WERI-Rb-1 (cell line): ENCODE data around the gene GPRC5D.

Experiments
- DNase-seq: peaks from one replicate; pipeline ENCODE4 v3.0.0-alpha.2; 2020
- H3K27ac ChIP-seq: fragments of 250-450 bp; sonication (Bioruptor Pico); 2 replicates; pipeline ENCODE4 v1.5.1; 2020; ENCODE audit warnings: mild to moderate bottlenecking, moderate library complexity
- H3K27me3 ChIP-seq: fragments of 250-450 bp; sonication (Bioruptor Pico); 2 replicates; pipeline ENCODE4 v1.5.1; 2021; ENCODE audit warnings: mild to moderate bottlenecking, low read depth, moderate library complexity; ENCODE audit not compliant: insufficient read depth, severe bottlenecking
- H3K36me3 ChIP-seq: fragments of 250-450 bp; sonication (Bioruptor Pico); 2 replicates; pipeline ENCODE4 v1.5.1; 2020; ENCODE audit warnings: mild to moderate bottlenecking, moderate library complexity
- H3K4me3 ChIP-seq: 2 replicates; pipeline ENCODE4 v1.5.1; 2011; ENCODE audit warnings: low read depth, mild to moderate bottlenecking, control low read depth, low read length
- H3K9me3 ChIP-seq: fragments of 250-450 bp; sonication (Bioruptor Pico); 2 replicates; pipeline ENCODE4 v1.5.1; 2021; ENCODE audit warnings: mild to moderate bottlenecking, moderate library complexity; ENCODE audit not compliant: severe bottlenecking
- TF ChIP-seq, protein P1 (sequence below): IDR thresholded peaks from 2 replicates; pipeline ENCODE4 v1.5.1; 2011; ENCODE audit warnings: low read depth, mild to moderate bottlenecking, control low read depth, inconsistent platforms, low read length

GPRC5D gene

DNA sequence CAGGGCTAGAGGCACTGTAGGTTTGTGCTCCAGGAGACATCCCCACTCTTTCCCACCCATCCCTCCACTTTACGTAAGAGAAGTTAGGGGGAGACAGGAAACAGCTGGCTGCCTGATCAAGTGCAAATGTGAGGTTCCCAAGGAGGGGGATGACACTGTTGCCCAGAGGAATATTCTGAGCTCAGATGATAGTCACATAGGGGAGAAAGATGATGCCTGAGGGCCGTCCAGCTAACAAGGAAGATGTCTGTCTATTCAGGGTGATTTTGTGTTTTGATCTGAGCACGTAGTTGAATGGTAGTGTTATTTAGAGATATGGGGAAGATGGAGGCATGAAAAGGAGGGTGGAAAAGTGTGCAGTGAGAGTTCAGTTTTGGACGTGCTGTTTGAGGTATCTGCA lies 13.9 kb upstream of the GPRC5D start:
- Histone ChIP-seq H3K36me3 (no peaks in the 10 kb centered on the region), H3K4me3 (no peak overlapping the region), H3K9me3 (no peaks in the 10 kb centered on the region), H3K27me3 (no peaks in the 10 kb centered on the region), H3K27ac (no peak overlapping the region)
- TF ChIP-seq, protein P1, sequence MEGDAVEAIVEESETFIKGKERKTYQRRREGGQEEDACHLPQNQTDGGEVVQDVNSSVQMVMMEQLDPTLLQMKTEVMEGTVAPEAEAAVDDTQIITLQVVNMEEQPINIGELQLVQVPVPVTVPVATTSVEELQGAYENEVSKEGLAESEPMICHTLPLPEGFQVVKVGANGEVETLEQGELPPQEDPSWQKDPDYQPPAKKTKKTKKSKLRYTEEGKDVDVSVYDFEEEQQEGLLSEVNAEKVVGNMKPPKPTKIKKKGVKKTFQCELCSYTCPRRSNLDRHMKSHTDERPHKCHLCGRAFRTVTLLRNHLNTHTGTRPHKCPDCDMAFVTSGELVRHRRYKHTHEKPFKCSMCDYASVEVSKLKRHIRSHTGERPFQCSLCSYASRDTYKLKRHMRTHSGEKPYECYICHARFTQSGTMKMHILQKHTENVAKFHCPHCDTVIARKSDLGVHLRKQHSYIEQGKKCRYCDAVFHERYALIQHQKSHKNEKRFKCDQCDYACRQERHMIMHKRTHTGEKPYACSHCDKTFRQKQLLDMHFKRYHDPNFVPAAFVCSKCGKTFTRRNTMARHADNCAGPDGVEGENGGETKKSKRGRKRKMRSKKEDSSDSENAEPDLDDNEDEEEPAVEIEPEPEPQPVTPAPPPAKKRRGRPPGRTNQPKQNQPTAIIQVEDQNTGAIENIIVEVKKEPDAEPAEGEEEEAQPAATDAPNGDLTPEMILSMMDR: no peak
- DNase-seq: no peak

DNA sequence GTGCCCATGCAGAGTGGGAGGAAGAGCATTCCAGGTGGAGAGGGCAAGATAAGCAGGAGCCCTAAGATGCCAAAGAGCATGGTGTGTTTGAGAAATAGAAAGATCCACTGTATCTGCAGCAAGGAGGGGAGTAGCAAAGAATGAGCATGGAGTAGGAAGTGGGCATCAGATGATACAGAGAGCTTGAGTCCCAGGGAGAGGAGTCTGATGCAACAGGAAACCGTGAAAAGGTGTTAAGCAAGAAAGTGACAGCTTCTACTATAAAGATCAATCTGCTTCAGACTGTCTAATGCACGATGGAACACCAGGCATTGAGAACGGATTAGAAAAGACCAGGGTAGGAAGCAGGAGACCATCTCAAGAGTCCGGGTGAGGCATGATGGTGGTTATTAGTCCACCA lies 12.3 kb upstream of the GPRC5D start:
- no peak overlapping the region for H3K27ac ChIP-seq
- H3K9me3 ChIP-seq: no peaks in the 10 kb centered on the region
- no peaks in the 10 kb centered on the region for H3K36me3 ChIP-seq
- no peak for DNase-seq
- H3K4me3 ChIP-seq: no peak overlapping the region
- TF ChIP-seq, protein P1: no peak
- H3K27me3 ChIP-seq: no peaks in the 10 kb centered on the region

DNA sequence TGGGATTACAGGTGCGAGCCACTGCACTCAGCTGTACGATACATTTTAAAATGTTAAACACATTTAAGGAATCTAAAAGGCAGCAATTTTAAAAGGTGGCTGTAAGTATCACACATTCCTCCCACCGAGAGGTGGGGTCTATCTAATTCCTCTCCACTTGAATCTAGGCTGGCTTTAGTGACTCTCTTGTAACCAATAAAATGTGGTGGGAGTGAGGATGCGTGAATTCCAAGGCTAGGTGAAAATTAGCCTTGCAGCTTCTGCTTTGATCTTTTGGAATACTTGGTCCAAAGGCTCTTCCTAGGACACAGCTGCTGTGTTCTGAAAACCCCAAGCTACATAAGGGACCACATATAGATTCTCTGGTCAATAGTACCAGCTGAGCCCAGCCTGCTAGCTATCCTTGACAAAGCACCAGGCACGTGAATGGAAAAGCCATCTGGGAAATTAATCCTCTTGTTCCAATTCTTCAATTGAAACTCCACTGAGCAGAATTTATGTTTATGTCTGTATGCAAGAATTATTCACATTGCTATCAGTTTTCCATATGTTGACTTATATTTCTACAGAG lies 8.8 kb upstream of the GPRC5D start:
- Histone ChIP-seq H3K27ac (no peak overlapping the region), H3K4me3 (no peak overlapping the region), H3K36me3 (no peaks in the 10 kb centered on the region), H3K9me3 (no peaks in the 10 kb centered on the region), H3K27me3 (no peaks in the 10 kb centered on the region)
- TF ChIP-seq, protein P1: no peak
- no peak for DNase-seq

DNA sequence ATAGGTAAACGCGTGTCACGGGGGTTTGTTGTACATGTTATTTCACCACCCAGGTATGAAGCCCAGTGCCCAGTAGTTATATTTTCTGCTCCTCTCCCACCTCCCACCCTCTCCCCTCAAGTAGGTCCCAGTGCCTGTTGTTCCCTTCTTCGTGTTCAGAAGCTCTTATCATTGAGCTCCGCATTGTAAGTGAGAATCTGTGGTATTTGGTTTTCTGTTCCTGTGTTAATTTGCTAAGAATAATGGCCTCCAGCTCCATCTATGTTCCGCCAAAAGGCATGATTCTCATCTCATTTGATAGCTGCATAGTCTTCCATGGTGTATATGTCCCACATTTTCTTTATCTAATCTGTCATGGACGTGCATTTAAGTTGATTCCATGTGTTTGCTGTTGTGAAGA lies 6.9 kb upstream of the GPRC5D start:
- DNase-seq: no peak
- Histone ChIP-seq H3K27me3 (no peaks in the 10 kb centered on the region), H3K27ac (no peak overlapping the region), H3K4me3 (no peak overlapping the region), H3K36me3 (no peaks in the 10 kb centered on the region), H3K9me3 (no peaks in the 10 kb centered on the region)
- TF ChIP-seq, protein P1: no peak

DNA sequence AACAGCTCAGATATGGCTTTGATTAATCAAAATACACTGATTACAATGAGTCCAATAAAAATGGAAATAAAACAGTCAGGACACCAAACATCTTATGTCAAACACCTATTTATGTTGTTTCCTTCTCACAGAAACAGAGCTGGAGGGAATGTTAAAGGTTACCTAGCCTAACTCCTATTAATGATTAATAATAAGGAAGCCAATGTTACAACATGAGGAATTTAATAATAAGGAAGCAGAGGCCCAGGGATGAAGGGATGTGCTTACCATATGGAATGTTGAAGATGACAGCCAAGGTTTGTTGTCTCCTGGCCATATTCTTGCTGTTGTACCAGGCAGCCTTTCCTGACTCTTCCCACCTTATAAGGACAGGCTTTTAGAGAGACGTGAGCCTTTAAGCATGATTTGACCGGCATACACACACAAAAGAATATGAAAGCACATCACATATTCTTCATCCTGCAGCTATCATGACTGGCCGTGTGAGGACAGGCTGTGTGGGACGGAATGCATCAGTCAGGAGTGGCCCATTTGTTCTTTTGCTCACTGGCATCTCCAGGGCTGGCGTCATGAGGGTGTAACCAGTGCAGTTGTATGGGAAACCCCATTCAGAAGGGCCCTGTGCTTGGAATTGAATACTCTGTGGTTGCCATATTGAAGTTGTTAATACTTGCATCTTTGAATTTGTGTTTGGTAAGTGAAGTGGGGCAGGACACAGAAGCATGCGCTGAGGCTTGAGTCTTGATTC lies 3.1 kb upstream of the GPRC5D start:
- DNase-seq: no peak
- H3K27ac ChIP-seq: no peak overlapping the region
- no peaks in the 10 kb centered on the region for H3K9me3 ChIP-seq
- no peaks in the 10 kb centered on the region for H3K36me3 ChIP-seq
- no peaks in the 10 kb centered on the region for H3K27me3 ChIP-seq
- no peak overlapping the region for H3K4me3 ChIP-seq
- TF ChIP-seq, protein P1: no peak
